ENCODE data around the gene PPP5C. TPM values are rescaled to one million over a fixed set of nuclear protein-coding genes. Genes with fewer than 3 reads are reported as not detected.
"Not testable (repeated sequence)": the region's sequence is repeated elsewhere in the genome, so short reads cannot be mapped to it uniquely, and the experiment has no call there.

PPP5C gene
- total RNA-seq, 4 donors from 2014 or later = 33.8 to 51.3 (median 43.2) TPM

GRCh38 chr19:46320559-46320958, 26.3 kb upstream of the PPP5C start:
- H3K27ac ChIP-seq = no peak overlapping the region
- intact Hi-C loops (cut with DNase I) = no loop called here
- WGBS, 2 donors = 86 to 87% methylated on average over 4 to 5 of the region's 5 CpGs
- H3K4me1 ChIP-seq = no peaks in the 10 kb centered on the region
- no peaks in the 10 kb centered on the region for H3K27me3 ChIP-seq
- H3K36me3 ChIP-seq = peaks cover 0 to 78% (median 0%) of the 10 kb centered on the region in 3 donors
- H3K9me3 ChIP-seq = no peaks in the 10 kb centered on the region
- no peak for DNase-seq
- TF ChIP-seq, protein P1, sequence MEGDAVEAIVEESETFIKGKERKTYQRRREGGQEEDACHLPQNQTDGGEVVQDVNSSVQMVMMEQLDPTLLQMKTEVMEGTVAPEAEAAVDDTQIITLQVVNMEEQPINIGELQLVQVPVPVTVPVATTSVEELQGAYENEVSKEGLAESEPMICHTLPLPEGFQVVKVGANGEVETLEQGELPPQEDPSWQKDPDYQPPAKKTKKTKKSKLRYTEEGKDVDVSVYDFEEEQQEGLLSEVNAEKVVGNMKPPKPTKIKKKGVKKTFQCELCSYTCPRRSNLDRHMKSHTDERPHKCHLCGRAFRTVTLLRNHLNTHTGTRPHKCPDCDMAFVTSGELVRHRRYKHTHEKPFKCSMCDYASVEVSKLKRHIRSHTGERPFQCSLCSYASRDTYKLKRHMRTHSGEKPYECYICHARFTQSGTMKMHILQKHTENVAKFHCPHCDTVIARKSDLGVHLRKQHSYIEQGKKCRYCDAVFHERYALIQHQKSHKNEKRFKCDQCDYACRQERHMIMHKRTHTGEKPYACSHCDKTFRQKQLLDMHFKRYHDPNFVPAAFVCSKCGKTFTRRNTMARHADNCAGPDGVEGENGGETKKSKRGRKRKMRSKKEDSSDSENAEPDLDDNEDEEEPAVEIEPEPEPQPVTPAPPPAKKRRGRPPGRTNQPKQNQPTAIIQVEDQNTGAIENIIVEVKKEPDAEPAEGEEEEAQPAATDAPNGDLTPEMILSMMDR (IDR thresholded peaks at IDR 0.05) = no peak
- TF ChIP-seq POLR2A (IDR thresholded peaks at IDR 0.05) = no peak
- H3K4me3 ChIP-seq = no peak overlapping the region

DNA sequence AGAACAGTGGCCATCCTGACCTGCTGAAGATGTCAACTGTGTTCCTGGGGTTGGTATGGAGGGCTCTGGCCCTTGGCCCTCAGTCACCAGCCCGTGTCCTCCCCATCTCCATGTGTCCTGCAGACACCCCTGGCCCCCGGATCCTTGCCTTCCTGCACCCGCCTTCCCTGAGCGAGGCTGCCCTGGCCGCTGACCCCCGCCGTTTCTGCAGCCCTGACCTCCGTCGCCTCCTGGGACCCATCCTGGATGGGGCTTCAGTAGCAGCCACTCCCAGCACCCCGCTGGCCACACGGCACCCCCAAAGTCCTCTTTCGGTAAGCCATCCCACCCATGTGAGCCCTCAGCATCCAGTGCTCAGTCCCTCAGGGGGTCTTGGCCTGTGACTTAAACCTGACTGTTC, 25.2 kb upstream of the PPP5C start:
- DNase-seq = no peak
- no peak overlapping the region for H3K27ac ChIP-seq
- intact Hi-C loops (cut with DNase I) = no loop called here
- H3K36me3 ChIP-seq = peaks cover 0 to 88% (median 0%) of the 10 kb centered on the region in 3 donors
- H3K9me3 ChIP-seq = peaks cover 0 to 9% (median 3%) of the 10 kb centered on the region in 3 donors
- H3K4me1 ChIP-seq = no peaks in the 10 kb centered on the region
- H3K27me3 ChIP-seq = no peaks in the 10 kb centered on the region
- 89 to 91% methylated on average over 12 of the region's 12 CpGs for WGBS, 2 donors
- H3K4me3 ChIP-seq = no peak overlapping the region
- TF ChIP-seq POLR2A (IDR thresholded peaks at IDR 0.05) = no peak
- TF ChIP-seq, protein P1 (IDR thresholded peaks at IDR 0.05) = no peak

DNA sequence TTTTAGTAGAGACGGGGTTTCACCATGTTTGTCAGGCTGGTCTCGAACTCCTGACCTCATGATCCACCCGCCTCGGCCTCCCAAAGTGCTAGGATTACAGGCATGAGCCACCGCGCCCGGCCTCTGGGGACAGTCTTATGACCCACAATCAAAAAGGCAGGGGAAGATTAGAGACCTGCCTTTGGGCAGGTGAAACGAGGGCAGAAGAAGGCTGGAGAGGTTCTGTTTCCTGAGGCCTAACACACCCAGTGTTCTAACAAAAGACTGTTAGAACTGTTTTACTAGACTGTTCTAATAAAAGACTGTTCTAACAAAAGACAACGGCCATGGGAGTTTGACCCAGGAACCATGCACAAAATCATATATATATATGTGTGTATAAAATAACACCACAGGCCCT, 23.7 kb upstream of the PPP5C start:
- H3K36me3 ChIP-seq = peaks cover 0 to 91% (median 0%) of the 10 kb centered on the region in 3 donors
- H3K4me1 ChIP-seq; intact Hi-C loops (cut with DNase I); H3K27me3 ChIP-seq; DNase-seq; H3K27ac ChIP-seq; H3K4me3 ChIP-seq: not testable (repeated sequence)
- H3K9me3 ChIP-seq = peaks cover 0 to 25% (median 11%) of the 10 kb centered on the region in 3 donors
- WGBS, 2 donors = 63 to 80% methylated on average over 5 to 9 of the region's 9 CpGs

GRCh38 chr19:46324277-46324676, 22.6 kb upstream of the PPP5C start:
- no peak for DNase-seq
- Histone ChIP-seq H3K27me3 (no peaks in the 10 kb centered on the region), H3K4me3 (no peak overlapping the region), H3K27ac (no peak overlapping the region), H3K9me3 (peaks cover 0 to 30% (median 11%) of the 10 kb centered on the region in 3 donors), H3K36me3 (peaks cover 0 to 97% (median 3%) of the 10 kb centered on the region in 3 donors), H3K4me1 (no peaks in the 10 kb centered on the region)
- intact Hi-C loops (cut with DNase I) = no loop called here
- 65 to 85% methylated on average over 3 of the region's 3 CpGs for WGBS, 2 donors
- TF ChIP-seq, protein P1 (IDR thresholded peaks at IDR 0.05) = no peak
- TF ChIP-seq POLR2A (IDR thresholded peaks at IDR 0.05) = no peak

- H3K36me3 ChIP-seq = peaks cover 0 to 98% (median 6%) of the 10 kb centered on the region in 3 donors
- H3K9me3 ChIP-seq = peaks cover 0 to 30% (median 11%) of the 10 kb centered on the region in 3 donors
- H3K4me1 ChIP-seq = no peaks in the 10 kb centered on the region
- intact Hi-C loops (cut with DNase I) = no loop called here
- WGBS, 2 donors = 80 to 93% methylated on average over 4 of the region's 4 CpGs
- no peak overlapping the region for H3K27ac ChIP-seq
- no peak for DNase-seq
- H3K27me3 ChIP-seq = no peaks in the 10 kb centered on the region
- H3K4me3 ChIP-seq = no peak overlapping the region
- TF ChIP-seq POLR2A (IDR thresholded peaks at IDR 0.05) = no peak
- TF ChIP-seq, protein P1 (IDR thresholded peaks at IDR 0.05) = no peak
These were observed 20.3 kb upstream of the PPP5C start for GRCh38 chr19:46326608-46327007.

DNA sequence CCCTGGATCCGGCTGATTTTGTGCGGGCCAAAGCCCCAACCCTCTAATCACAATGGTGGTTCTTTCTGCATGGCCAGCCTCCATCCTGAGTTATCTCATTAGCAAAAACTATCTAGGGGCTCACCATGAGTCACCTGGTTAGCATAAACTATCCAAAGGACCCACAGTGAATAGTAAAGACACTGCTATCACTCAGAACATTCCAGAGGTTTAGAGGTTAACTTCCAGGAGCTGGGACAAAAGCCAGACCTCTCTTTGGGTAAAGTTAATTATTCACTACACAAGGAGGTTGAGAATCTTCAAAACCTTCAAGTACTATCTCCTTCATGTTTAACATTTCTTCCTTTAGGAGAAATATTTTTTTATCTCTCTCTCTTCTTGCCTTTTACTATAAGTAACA, 18.8 kb upstream of the PPP5C start:
- 100% methylated on average over 1 of the region's 2 CpGs; no CpG with 5 or more reads in 1 of the 2 donors for WGBS, 2 donors
- no peak overlapping the region for H3K27ac ChIP-seq
- peaks cover 0 to 97% (median 6%) of the 10 kb centered on the region in 3 donors for H3K36me3 ChIP-seq
- H3K4me3 ChIP-seq = no peak overlapping the region
- peaks cover 0 to 30% (median 11%) of the 10 kb centered on the region in 3 donors for H3K9me3 ChIP-seq
- TF ChIP-seq, protein P1 (IDR thresholded peaks at IDR 0.05) = no peak
- no peak for TF ChIP-seq POLR2A (IDR thresholded peaks at IDR 0.05)
- no peak for DNase-seq
- intact Hi-C loops (cut with DNase I) = no loop called here
- no peaks in the 10 kb centered on the region for H3K27me3 ChIP-seq
- no peaks in the 10 kb centered on the region for H3K4me1 ChIP-seq
